ENCODE measurements around the gene CREB3L2. TPM values are rescaled to one million over a fixed set of nuclear protein-coding genes. Genes with fewer than 3 reads are reported as not detected.

Gene CREB3L2
- total and polyA plus RNA-seq, 2 of the 8 experiments (the other 6 are each of a cell fraction or from before 2014, with no cell fraction given), result 14.4 to 48.3 TPM

DNA sequence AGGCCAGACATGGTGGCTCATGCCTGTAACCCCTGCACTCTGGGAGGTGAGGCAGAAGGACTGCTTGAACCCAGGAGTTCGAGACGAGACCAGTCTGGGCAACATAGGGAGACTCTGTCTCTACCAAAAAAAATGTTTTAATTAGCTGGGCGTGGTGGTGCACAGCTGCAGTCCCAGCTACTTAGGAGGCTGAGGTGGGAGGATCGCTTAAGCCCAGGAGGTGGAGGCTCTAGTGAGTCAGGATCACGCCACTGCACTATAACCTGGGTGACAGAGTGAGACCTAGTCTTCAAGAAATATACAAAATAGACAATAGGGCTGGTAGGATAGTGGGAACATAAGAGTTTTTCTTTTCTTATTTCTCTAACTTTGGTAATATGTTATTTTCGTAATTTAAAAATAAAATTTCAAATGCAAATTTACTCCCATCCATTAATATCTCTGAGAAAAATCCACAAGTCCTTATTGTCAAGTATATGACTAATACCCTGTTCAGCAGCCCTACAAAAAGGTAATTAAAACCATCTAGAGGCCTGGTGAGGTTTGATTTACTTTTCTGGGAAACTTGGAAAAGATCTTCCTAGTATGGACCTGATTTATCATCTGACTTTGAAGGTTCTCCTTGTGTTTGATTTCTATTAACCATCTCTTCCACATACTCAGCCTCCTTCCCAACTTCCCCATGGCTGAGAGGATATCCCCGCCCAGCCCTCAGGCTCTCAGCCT is 50.0 kb downstream of the CREB3L2 start:
- Histone ChIP-seq H3K14ac (ENCODE audit: insufficient read length) (no peak overlapping the region), H3K79me1 (ENCODE audit: low read depth, low read length) (peaks cover 3% of the 10 kb centered on the region), H4K8ac (ENCODE audit: extremely low read depth, insufficient read depth, low read length) (no peak overlapping the region; the same call in 1 of the 2 replicates), H3K23me2 (ENCODE audit: low read depth, low read length) (no peaks in the 10 kb centered on the region), H2BK12ac (ENCODE audit: low read depth, low read length) (no peak overlapping the region), H3K9me3 (ENCODE audit: insufficient read depth in 2 of 2, low read depth in 1 of 2, low read length in 1 of 2) (no peaks in the 10 kb centered on the region), H3K4ac (replicated peaks; ENCODE audit: insufficient read length, low read depth, low read length) (no peak overlapping the region), H2BK20ac (ENCODE audit: low read length) (no peak overlapping the region), H3K27ac (ENCODE audit: low read depth, low read length) (no peak overlapping the region), H3K9ac (replicated peaks in 1 of 4; ENCODE audit: extremely low read depth in 1 of 4, low read depth in 3 of 4, low read length in 3 of 4) (no peak overlapping the region), H2BK5ac (ENCODE audit: low read depth, low read length) (no peak overlapping the region), H2AFZ (ENCODE audit: low read length) (no peak overlapping the region), H3K4me2 (ENCODE audit: insufficient read depth in 1 of 2, low read depth in 2 of 2, low read length in 2 of 2) (no peak overlapping the region), H4K91ac (replicated peaks; ENCODE audit: insufficient read length, low read length) (no peak overlapping the region), H3K18ac (ENCODE audit: extremely low read depth, low read length) (no peak overlapping the region), H4K5ac (ENCODE audit: insufficient read length, low read depth, low read length) (no peak overlapping the region), H4K20me1 (replicated peaks in 1 of 2; ENCODE audit: control insufficient read depth in 1 of 2, insufficient read depth in 2 of 2, low read length in 2 of 2) (peaks cover 0 to 4% of the 10 kb centered on the region in 2 experiments), H3K27me3 (replicated peaks in 1 of 4; ENCODE audit: control insufficient read depth in 3 of 4, extremely low read depth in 1 of 4, insufficient read depth in 3 of 4, low read length in 3 of 4) (no peaks in the 10 kb centered on the region), H2BK120ac (replicated peaks; ENCODE audit: low read depth, low read length) (no peak overlapping the region), H3K4me3 (ENCODE audit: extremely low read depth in 1 of 4, insufficient read depth in 2 of 4, low read depth in 3 of 4, low read length in 4 of 4) (no peak overlapping the region), H3K56ac (replicated peaks; ENCODE audit: insufficient read length, low read depth, low read length) (no peak overlapping the region), H2AK5ac (ENCODE audit: low read depth, low read length) (no peak overlapping the region), H2BK15ac (ENCODE audit: low read length) (no peak overlapping the region), H3K23ac (ENCODE audit: insufficient read length) (no peak overlapping the region), H3K36me3 (ENCODE audit: control insufficient read depth in 2 of 4, insufficient read depth in 4 of 4, low read length in 3 of 4) (peaks cover 0 to 3% (median 0%) of the 10 kb centered on the region in 4 experiments; a peak in 1 of 8 replicates), H3K4me1 (replicated peaks in 1 of 4; ENCODE audit: control insufficient read depth in 3 of 4, insufficient read depth in 4 of 4, low read length in 3 of 4) (peaks cover 4 to 20% (median 12%) of the 10 kb centered on the region in 4 experiments; a peak in 6 of 7 replicates), H3K79me2 (ENCODE audit: control insufficient read depth in 1 of 2, insufficient read depth in 2 of 2, low read length in 2 of 2) (peaks cover 0 to 53% of the 10 kb centered on the region in 2 experiments; a peak in 3 of 4 replicates)
- CTCF ChIA-PET (ENCODE audit: partially characterized antibody), result interaction anchor here (0.9 to 2.0 kb wide), 5 partner anchors 8 to 33 kb away, joined by 3 to 7 read pairs (median 3); no protein-coding TSS in a partner anchor
- POLR2A ChIA-PET (ENCODE audit: partially characterized antibody), result no interaction called here
- no peak for TF ChIP-seq CBX8 (IDR thresholded peaks at IDR 0.05; ENCODE audit: borderline replicate concordance, low read depth, low read length)
- no peak for TF ChIP-seq MAFK (IDR thresholded peaks at IDR 0.05; ENCODE audit: low read depth, low read length)
- no peak for TF ChIP-seq CREB1 (IDR thresholded peaks at IDR 0.05)
- TF ChIP-seq SP1 (IDR thresholded peaks at IDR 0.05; ENCODE audit: low read depth, low read length), result no peak
- no peak for TF ChIP-seq ZNF274 (IDR thresholded peaks at IDR 0.05; ENCODE audit: borderline replicate concordance, extremely low read depth, low read length)
- no peak for TF ChIP-seq EP300 (IDR thresholded peaks at IDR 0.05; ENCODE audit: borderline replicate concordance in 1 of 2, low read depth in 2 of 2, low read length in 2 of 2)
- TF ChIP-seq SIN3A (conservative IDR thresholded peaks at IDR 0.05 in 1 of 2, IDR thresholded peaks at IDR 0.05 in 1 of 2; ENCODE audit: low read depth in 1 of 2, low read length in 2 of 2), result no peak
- TF ChIP-seq CBX5 (IDR thresholded peaks at IDR 0.05; ENCODE audit: low read depth, low read length), result no peak
- no peak for TF ChIP-seq RXRA (IDR thresholded peaks at IDR 0.05; ENCODE audit: insufficient read depth, low read depth, low read length)
- DNase-seq (ENCODE audit: low read depth in 1 of 2, low spot score in 2 of 2) (no peak), FAIRE-seq (no peak)
- WGBS, 2 experiments (ENCODE audit: extremely low coverage in 1 of 2, insufficient coverage in 1 of 2, insufficient read length in 1 of 2, insufficient replicate concordance in 2 of 2, low coverage in 1 of 2, low lambda C conversion rate in 2 of 2, missing lambda C conversion rate in 1 of 2), result 90% methylated on average over 7 of the region's 7 CpGs; no CpG with 5 or more reads in 1 of the 2 experiments
